ENCODE results near the gene LHCGR. TPM values are rescaled to one million over a fixed set of nuclear protein-coding genes. Genes with fewer than 3 reads are reported as not detected.

Gene LHCGR
- total and polyA plus RNA-seq, 3 experiments from 2014 or later: not detected

DNA sequence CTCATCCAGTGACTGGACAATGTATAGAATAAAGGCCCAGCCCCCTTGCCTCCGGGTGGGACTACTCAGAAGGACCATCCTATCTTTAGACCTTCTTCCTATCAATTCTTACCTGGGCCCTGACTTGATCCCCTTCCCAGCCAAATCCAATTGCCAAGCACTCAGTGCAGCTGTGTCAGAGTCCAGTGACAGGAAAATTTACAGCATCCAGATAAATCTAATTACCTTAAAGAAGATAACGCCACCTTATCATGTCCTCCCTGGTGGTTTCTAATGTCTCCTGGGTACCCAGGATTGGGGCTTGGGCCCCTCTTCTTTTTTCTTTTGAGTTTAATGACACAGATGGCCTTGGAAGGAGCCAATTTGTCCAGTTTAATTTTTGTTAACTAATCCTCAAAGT is 19.3 kb downstream of the LHCGR start:
- Histone ChIP-seq H3K27ac (ENCODE audit: low read depth, low read length) (no peak overlapping the region), H3K36me3 (ENCODE audit: insufficient read depth, low read length) (no peaks in the 10 kb centered on the region), H3K4me1 (ENCODE audit: insufficient read depth, low read length) (no peaks in the 10 kb centered on the region), H3K27me3 (ENCODE audit: insufficient read depth, low read length, poor library complexity, severe bottlenecking) (no peaks in the 10 kb centered on the region), H3K4me3 (ENCODE audit: low read length) (no peak overlapping the region), H3K9me3 (ENCODE audit: low read length) (no peaks in the 10 kb centered on the region)
- Mint-ChIP-seq H3K9me3 (peaks cover 0 to 3% (median 0%) of the 10 kb centered on the region in 5 donors), H3K4me3 (peak overlapping the region in 1 of 7 donors; percentile 5), H3K36me3 (no peaks in the 10 kb centered on the region), H3K27ac (no peak overlapping the region), H3K4me1 (no peaks in the 10 kb centered on the region), H3K27me3 (peaks cover 0 to 4% of the 10 kb centered on the region in 2 donors)
- ChIA-PET POLR2A (no interaction called here), CTCF (no interaction called here)
- DNase-seq: no peak

- Mint-ChIP-seq H3K4me3 (no peak overlapping the region), H3K4me1 (no peaks in the 10 kb centered on the region), H3K27ac (no peak overlapping the region), H3K9me3 (peaks cover 0 to 3% (median 0%) of the 10 kb centered on the region in 5 donors), H3K27me3 (peaks cover 0 to 4% of the 10 kb centered on the region in 2 donors), H3K36me3 (no peaks in the 10 kb centered on the region)
- ChIA-PET CTCF (no interaction called here), POLR2A (no interaction called here)
- Histone ChIP-seq H3K4me3 (ENCODE audit: low read length) (no peak overlapping the region), H3K27ac (ENCODE audit: low read depth, low read length) (no peak overlapping the region), H3K36me3 (ENCODE audit: insufficient read depth, low read length) (no peaks in the 10 kb centered on the region), H3K27me3 (ENCODE audit: insufficient read depth, low read length, poor library complexity, severe bottlenecking) (no peaks in the 10 kb centered on the region), H3K9me3 (ENCODE audit: low read length) (no peaks in the 10 kb centered on the region), H3K4me1 (ENCODE audit: insufficient read depth, low read length) (no peaks in the 10 kb centered on the region)
- DNase-seq: no peak
Measured at GRCh38 chr2:48734576-48735303, 20.8 kb downstream of the LHCGR start.

DNA sequence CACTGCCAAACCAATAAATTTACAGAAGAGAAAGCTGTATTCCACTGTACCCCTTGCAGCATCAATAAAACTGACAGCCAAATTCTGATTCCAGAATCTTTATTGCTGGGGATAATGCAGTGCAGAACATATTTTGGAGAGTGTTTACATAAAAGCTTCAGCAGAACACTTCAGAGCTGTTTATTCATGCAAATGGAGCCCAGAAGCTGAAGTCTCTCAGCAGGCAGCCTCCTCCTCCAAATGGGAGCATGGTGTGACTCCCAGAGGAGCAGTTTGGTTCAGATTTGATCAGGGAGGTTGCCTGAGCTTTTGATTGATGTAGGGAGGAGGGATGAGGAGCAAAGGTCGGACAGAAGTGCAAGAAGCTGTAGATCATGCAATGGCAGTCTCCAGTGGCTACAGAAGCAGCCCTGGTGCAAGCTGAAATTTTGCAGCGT is 22.4 kb downstream of the LHCGR start:
- Histone ChIP-seq H3K27ac (ENCODE audit: low read depth, low read length) (no peak overlapping the region), H3K4me3 (ENCODE audit: low read length) (no peak overlapping the region), H3K27me3 (ENCODE audit: insufficient read depth, low read length, poor library complexity, severe bottlenecking) (no peaks in the 10 kb centered on the region), H3K36me3 (ENCODE audit: insufficient read depth, low read length) (no peaks in the 10 kb centered on the region), H3K4me1 (ENCODE audit: insufficient read depth, low read length) (no peaks in the 10 kb centered on the region), H3K9me3 (ENCODE audit: low read length) (no peaks in the 10 kb centered on the region)
- peaks cover 0 to 2% (median 0%) of the 10 kb centered on the region in 5 donors for H3K9me3 Mint-ChIP-seq
- DNase-seq: no peak
- no peaks in the 10 kb centered on the region for H3K36me3 Mint-ChIP-seq
- POLR2A ChIA-PET: no interaction called here
- H3K4me1 Mint-ChIP-seq: no peaks in the 10 kb centered on the region
- H3K27ac Mint-ChIP-seq: no peak overlapping the region
- peaks cover 0 to 4% of the 10 kb centered on the region in 2 donors for H3K27me3 Mint-ChIP-seq
- CTCF ChIA-PET: no interaction called here
- H3K4me3 Mint-ChIP-seq: no peak overlapping the region

DNA sequence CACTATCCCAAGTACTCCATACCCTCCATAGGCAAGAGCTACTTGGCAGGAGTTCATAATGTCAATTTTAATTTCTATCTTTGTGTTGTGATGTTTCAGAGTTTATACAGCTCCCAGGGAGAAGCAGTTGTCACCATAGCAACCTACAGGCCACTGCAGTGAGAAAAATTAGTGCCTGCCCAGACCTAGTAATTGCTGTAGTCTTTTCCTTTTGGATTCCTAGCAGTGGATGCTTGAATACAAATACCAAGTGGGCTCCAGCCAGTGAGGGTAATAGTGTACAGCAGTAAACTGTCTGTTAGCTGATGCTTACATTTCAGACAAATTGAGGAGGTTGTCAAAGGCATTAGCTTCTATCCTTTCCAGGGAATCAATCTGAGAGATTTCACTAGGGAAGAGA is 26.7 kb downstream of the LHCGR start:
- H3K36me3 Mint-ChIP-seq: no peaks in the 10 kb centered on the region
- H3K27me3 Mint-ChIP-seq: no peaks in the 10 kb centered on the region
- no peak overlapping the region for H3K27ac ChIP-seq (ENCODE audit: low read depth, low read length)
- no peaks in the 10 kb centered on the region for H3K9me3 ChIP-seq (ENCODE audit: low read length)
- ChIA-PET POLR2A (no interaction called here), CTCF (no interaction called here)
- no peak overlapping the region for H3K27ac Mint-ChIP-seq
- no peaks in the 10 kb centered on the region for H3K27me3 ChIP-seq (ENCODE audit: insufficient read depth, low read length, poor library complexity, severe bottlenecking)
- no peak overlapping the region for H3K4me3 ChIP-seq (ENCODE audit: low read length)
- no peaks in the 10 kb centered on the region for H3K4me1 Mint-ChIP-seq
- H3K4me1 ChIP-seq (ENCODE audit: insufficient read depth, low read length): no peaks in the 10 kb centered on the region
- DNase-seq: no peak
- H3K4me3 Mint-ChIP-seq: no peak overlapping the region
- no peaks in the 10 kb centered on the region for H3K9me3 Mint-ChIP-seq
- H3K36me3 ChIP-seq (ENCODE audit: insufficient read depth, low read length): no peaks in the 10 kb centered on the region

- H3K4me3 ChIP-seq (ENCODE audit: low read length): no peak overlapping the region
- H3K27ac ChIP-seq (ENCODE audit: low read depth, low read length): no peak overlapping the region
- POLR2A ChIA-PET: no interaction called here
- no peaks in the 10 kb centered on the region for H3K27me3 ChIP-seq (ENCODE audit: insufficient read depth, low read length, poor library complexity, severe bottlenecking)
- no peak for DNase-seq
- no peaks in the 10 kb centered on the region for H3K9me3 Mint-ChIP-seq
- no peaks in the 10 kb centered on the region for H3K9me3 ChIP-seq (ENCODE audit: low read length)
- no peak overlapping the region for H3K4me3 Mint-ChIP-seq
- no peaks in the 10 kb centered on the region for H3K36me3 ChIP-seq (ENCODE audit: insufficient read depth, low read length)
- no peaks in the 10 kb centered on the region for H3K4me1 Mint-ChIP-seq
- H3K27me3 Mint-ChIP-seq: no peaks in the 10 kb centered on the region
- no peaks in the 10 kb centered on the region for H3K4me1 ChIP-seq (ENCODE audit: insufficient read depth, low read length)
- no peak overlapping the region for H3K27ac Mint-ChIP-seq
- no peaks in the 10 kb centered on the region for H3K36me3 Mint-ChIP-seq
- CTCF ChIA-PET: no interaction called here
Measured at GRCh38 chr2:48728295-48728694, 27.2 kb downstream of the LHCGR start.

GRCh38 chr2:48727560-48727959 is 28.0 kb downstream of the LHCGR start:
- Mint-ChIP-seq H3K27me3 (no peaks in the 10 kb centered on the region), H3K4me1 (no peaks in the 10 kb centered on the region), H3K9me3 (no peaks in the 10 kb centered on the region), H3K4me3 (no peak overlapping the region), H3K36me3 (no peaks in the 10 kb centered on the region), H3K27ac (no peak overlapping the region)
- H3K9me3 ChIP-seq (ENCODE audit: low read length): no peaks in the 10 kb centered on the region
- H3K4me1 ChIP-seq (ENCODE audit: insufficient read depth, low read length): no peaks in the 10 kb centered on the region
- ChIA-PET CTCF (no interaction called here), POLR2A (no interaction called here)
- no peak overlapping the region for H3K4me3 ChIP-seq (ENCODE audit: low read length)
- H3K27ac ChIP-seq (ENCODE audit: low read depth, low read length): no peak overlapping the region
- H3K27me3 ChIP-seq (ENCODE audit: insufficient read depth, low read length, poor library complexity, severe bottlenecking): no peaks in the 10 kb centered on the region
- DNase-seq: no peak
- H3K36me3 ChIP-seq (ENCODE audit: insufficient read depth, low read length): no peaks in the 10 kb centered on the region

GRCh38 chr2:48725696-48726494 is 29.6 kb downstream of the LHCGR start:
- peak overlapping the region in 1 of 8 donors; percentile 69 for H3K27ac Mint-ChIP-seq
- H3K9me3 Mint-ChIP-seq: no peaks in the 10 kb centered on the region
- no peak overlapping the region for H3K27ac ChIP-seq (ENCODE audit: low read depth, low read length)
- no peaks in the 10 kb centered on the region for H3K9me3 ChIP-seq (ENCODE audit: low read length)
- no peaks in the 10 kb centered on the region for H3K4me1 Mint-ChIP-seq
- DNase-seq: no peak
- H3K36me3 ChIP-seq (ENCODE audit: insufficient read depth, low read length): no peaks in the 10 kb centered on the region
- POLR2A ChIA-PET: no interaction called here
- no peaks in the 10 kb centered on the region for H3K27me3 Mint-ChIP-seq
- no peaks in the 10 kb centered on the region for H3K4me1 ChIP-seq (ENCODE audit: insufficient read depth, low read length)
- no peaks in the 10 kb centered on the region for H3K27me3 ChIP-seq (ENCODE audit: insufficient read depth, low read length, poor library complexity, severe bottlenecking)
- H3K4me3 Mint-ChIP-seq: no peak overlapping the region
- CTCF ChIA-PET: no interaction called here
- no peak overlapping the region for H3K4me3 ChIP-seq (ENCODE audit: low read length)
- no peaks in the 10 kb centered on the region for H3K36me3 Mint-ChIP-seq

DNA sequence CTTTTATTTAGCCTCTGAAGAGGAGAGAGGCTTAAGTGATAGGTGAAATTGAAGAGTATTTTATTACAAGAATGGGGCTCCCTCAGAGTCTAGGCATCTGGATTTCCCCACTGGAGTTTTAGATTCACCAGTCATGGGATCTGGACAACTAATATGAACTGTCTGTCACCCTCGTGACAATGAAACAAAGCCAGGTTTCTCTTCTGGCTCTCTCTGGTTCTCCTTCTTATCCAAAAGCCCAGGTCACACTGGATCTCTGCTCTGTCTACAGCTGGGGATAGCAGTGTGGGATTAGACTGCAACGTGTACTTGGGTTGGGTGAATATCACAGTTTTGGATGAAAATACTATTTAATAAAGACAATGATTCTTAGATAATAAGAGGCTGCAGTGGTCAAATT is 31.2 kb downstream of the LHCGR start:
- ChIA-PET POLR2A (no interaction called here), CTCF (no interaction called here)
- no peak overlapping the region for H3K4me3 ChIP-seq (ENCODE audit: low read length)
- no peaks in the 10 kb centered on the region for H3K4me1 ChIP-seq (ENCODE audit: insufficient read depth, low read length)
- no peaks in the 10 kb centered on the region for H3K4me1 Mint-ChIP-seq
- H3K27ac ChIP-seq (ENCODE audit: low read depth, low read length): no peak overlapping the region
- H3K27ac Mint-ChIP-seq: no peak overlapping the region
- no peaks in the 10 kb centered on the region for H3K9me3 ChIP-seq (ENCODE audit: low read length)
- H3K27me3 Mint-ChIP-seq: no peaks in the 10 kb centered on the region
- no peak for DNase-seq
- no peaks in the 10 kb centered on the region for H3K36me3 ChIP-seq (ENCODE audit: insufficient read depth, low read length)
- H3K9me3 Mint-ChIP-seq: no peaks in the 10 kb centered on the region
- H3K36me3 Mint-ChIP-seq: no peaks in the 10 kb centered on the region
- no peak overlapping the region for H3K4me3 Mint-ChIP-seq
- H3K27me3 ChIP-seq (ENCODE audit: insufficient read depth, low read length, poor library complexity, severe bottlenecking): no peaks in the 10 kb centered on the region

Measured in CD8-positive, alpha-beta memory T cell (primary cell).